Activated naive CD8-positive, alpha-beta T cell treated with anti-CD3 and anti-CD28 coated beads for 36 hours (primary cell): ENCODE results near the gene ARAF. TPM values are rescaled to one million over a fixed set of nuclear protein-coding genes. Genes with fewer than 3 reads are reported as not detected.

Experiments
- DNase-seq: peaks from one replicate; pipeline ENCODE4 v3.0.0; 2021
- H3K27ac Mint-ChIP-seq: one replicate; pipeline ENCODE4 v1.8.0; 2022; ENCODE audit warnings: mild to moderate bottlenecking, moderate library complexity, mixed read lengths
- H3K27me3 Mint-ChIP-seq: one replicate; pipeline ENCODE4 v1.8.0; 2022; ENCODE audit warnings: mild to moderate bottlenecking, mixed read lengths
- H3K36me3 Mint-ChIP-seq: one replicate; pipeline ENCODE4 v1.8.0; 2021; ENCODE audit warnings: mild to moderate bottlenecking, mixed read lengths
- H3K4me1 Mint-ChIP-seq: one replicate; pipeline ENCODE4 v1.8.0; 2021; ENCODE audit warnings: mixed read lengths
- H3K4me3 Mint-ChIP-seq: one replicate; pipeline ENCODE4 v1.8.0; 2022; ENCODE audit warnings: mild to moderate bottlenecking, moderate library complexity, mixed read lengths
- H3K9me3 Mint-ChIP-seq: one replicate; pipeline ENCODE4 v1.8.0; 2022; ENCODE audit warnings: mixed read lengths
- total RNA-seq, 2 experiments: library from RNA; stranded (reverse); gene quantifications; one replicate each; pipeline ENCODE4 v1.2.3, GENCODE V29; 2021

Gene ARAF
- total RNA-seq, 2 experiments from 2014 or later = 65.1 to 70.8 TPM

- no peak overlapping the region for H3K27ac Mint-ChIP-seq
These were observed 53.6 kb downstream of the ARAF start for GRCh38 chrX:47614618-47615017.

GRCh38 chrX:47618923-47619485 lies 58.0 kb downstream of the ARAF start:
- Mint-ChIP-seq H3K4me3 (peak overlapping the region; percentile 57), H3K27me3 (peaks cover 19% of the 10 kb centered on the region), H3K36me3 (no peaks in the 10 kb centered on the region), H3K4me1 (peaks cover 8% of the 10 kb centered on the region), H3K27ac (no peak overlapping the region), H3K9me3 (no peaks in the 10 kb centered on the region)
- no peak for DNase-seq

More at GRCh38 chrX:47614618-47615017, 53.6 kb downstream of the ARAF start:
- H3K27me3 Mint-ChIP-seq = peaks cover 15% of the 10 kb centered on the region
- H3K4me3 Mint-ChIP-seq = no peak overlapping the region
- H3K9me3 Mint-ChIP-seq = no peaks in the 10 kb centered on the region
- no peak for DNase-seq
- H3K36me3 Mint-ChIP-seq = no peaks in the 10 kb centered on the region
- no peaks in the 10 kb centered on the region for H3K4me1 Mint-ChIP-seq

GRCh38 chrX:47619486-47620302 lies 58.7 kb downstream of the ARAF start, which contains the start of gene SYN1:
TSS of gene SYN1 (minus strand) at chrX:47619857. CDS start at chrX:47619728, 129 bp downstream.
- Mint-ChIP-seq H3K36me3 (no peaks in the 10 kb centered on the region), H3K4me3 (peak within 1 kb of the TSS; percentile 57), H3K4me1 (peaks cover 11% of the 10 kb centered on the region), H3K27me3 (peaks cover 19% of the 10 kb centered on the region), H3K27ac (no peak within 1 kb of the TSS), H3K9me3 (no peaks in the 10 kb centered on the region)
- DNase-seq = peak; percentile 86

GRCh38 chrX:47620303-47620685 lies 59.3 kb downstream of the ARAF start:
- no peak overlapping the region for H3K4me3 Mint-ChIP-seq
- no peaks in the 10 kb centered on the region for H3K36me3 Mint-ChIP-seq
- H3K4me1 Mint-ChIP-seq = peaks cover 11% of the 10 kb centered on the region
- H3K27me3 Mint-ChIP-seq = peaks cover 19% of the 10 kb centered on the region
- DNase-seq = no peak
- H3K27ac Mint-ChIP-seq = no peak overlapping the region
- no peaks in the 10 kb centered on the region for H3K9me3 Mint-ChIP-seq

Other genes starting within 250 kb of the ARAF start
- 1 to 10 TPM in 1 of 2 experiments, under 1 TPM in 1; 0.78 to 1.2 TPM for gene ZNF157, start 190.6 kb upstream of the ARAF start, total RNA-seq
- gene ZNF41, start 78.0 kb upstream of the ARAF start, total RNA-seq = 1 to 10 TPM; 8.8 TPM
- 1 to 10 TPM; 2.7 to 3.2 TPM for gene TIMP1, start 21.2 kb downstream of the ARAF start, total RNA-seq
- 1 to 10 TPM in 1 of 2 experiments, under 1 TPM in 1; 0.91 to 1.4 TPM for gene SYN1, start 58.7 kb downstream of the ARAF start, total RNA-seq
- 1 to 10 TPM in 1 of 2 experiments, under 1 TPM in 1; 0.90 to 1.9 TPM for gene CFP, start 68.7 kb downstream of the ARAF start, total RNA-seq
- 10 to 100 TPM; 65.4 to 67.5 TPM for gene ELK1, start 89.4 kb downstream of the ARAF start, total RNA-seq
- 100 to 1,000 TPM; 150 to 154 TPM for gene UXT, start 98.0 kb downstream of the ARAF start, total RNA-seq